GM18505 (cell line): Measurements from ENCODE around the gene C16orf86.
"Not testable (repeated sequence)": the region's sequence is repeated elsewhere in the genome, so short reads cannot be mapped to it uniquely, and the experiment has no call there.

Experiments
- ATAC-seq: cut with Tn5 transposase; IDR thresholded peaks from one replicate; pipeline ENCODE4 v1.9.1; 2021; ENCODE audit not compliant: unreplicated experiment
- POLR2A ChIP-seq: IDR thresholded peaks from 4 replicates; pipeline ENCODE4 v1.6.1; 2011; ENCODE audit warnings: borderline replicate concordance; ENCODE audit not compliant: insufficient read depth, insufficient read length; ENCODE audit errors: extremely low read depth

The C16orf86 gene

DNA sequence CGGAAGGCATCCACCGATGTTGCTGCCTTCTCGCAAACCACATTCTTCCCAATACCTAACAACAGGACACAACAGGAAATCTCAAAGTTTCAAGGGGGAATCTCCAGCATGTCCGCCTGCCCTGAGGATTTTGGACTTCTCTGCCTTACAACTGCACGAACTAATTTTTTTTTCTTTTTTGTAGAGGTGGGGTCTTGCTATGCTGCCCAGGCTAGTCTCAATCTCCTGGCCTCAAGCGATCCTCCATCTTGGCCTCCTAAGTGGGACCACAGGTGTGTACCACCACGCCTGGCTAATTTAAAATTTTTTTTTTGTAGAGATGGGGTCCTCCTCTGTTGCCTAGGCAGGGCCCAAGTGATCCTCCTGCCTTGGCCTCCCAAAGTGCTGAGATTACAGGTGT lies 9.4 kb downstream of the C16orf86 start:
- ATAC-seq = no peak
- TF ChIP-seq POLR2A = no peak

DNA sequence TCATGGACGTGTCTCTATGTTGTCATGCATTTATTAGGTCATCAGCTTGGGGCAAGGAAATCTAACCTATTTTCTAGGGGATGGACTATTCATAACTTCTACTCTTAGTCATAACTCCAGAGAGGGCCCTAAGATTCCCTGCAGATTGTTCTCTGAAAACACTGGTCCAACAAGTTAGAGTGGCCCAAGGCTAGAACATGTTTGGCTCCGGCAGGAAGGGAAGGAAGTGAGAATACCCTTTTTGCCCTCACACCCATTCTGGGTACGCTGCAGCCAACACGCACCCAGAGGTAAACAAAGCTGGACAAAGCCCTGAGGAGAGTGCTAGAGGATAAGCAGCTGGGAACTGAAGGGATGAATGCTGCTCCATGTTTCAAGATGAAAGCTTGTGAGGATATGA lies 9.9 kb downstream of the C16orf86 start:
- no peak for ATAC-seq
- TF ChIP-seq POLR2A = no peak

DNA sequence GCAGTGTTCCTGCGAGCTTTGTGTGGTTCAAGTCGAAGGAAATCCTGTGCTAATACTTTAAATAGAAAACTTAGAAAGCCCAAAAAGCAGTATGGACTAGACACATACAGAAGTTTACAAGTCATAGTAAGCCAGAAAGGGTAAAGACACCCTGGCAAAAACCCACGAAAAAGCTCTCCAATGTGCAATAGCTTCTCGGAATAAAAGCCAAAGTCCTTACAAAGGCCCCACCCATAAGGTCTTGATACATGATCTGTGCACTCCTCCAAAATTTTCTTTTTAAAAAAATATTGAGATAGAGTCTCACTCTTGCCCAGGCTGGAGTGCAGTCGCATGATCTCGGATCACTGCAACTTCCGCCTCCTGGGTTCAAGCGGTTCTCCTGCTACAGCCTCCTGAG lies 10.3 kb downstream of the C16orf86 start:
- TF ChIP-seq POLR2A = no peak

DNA sequence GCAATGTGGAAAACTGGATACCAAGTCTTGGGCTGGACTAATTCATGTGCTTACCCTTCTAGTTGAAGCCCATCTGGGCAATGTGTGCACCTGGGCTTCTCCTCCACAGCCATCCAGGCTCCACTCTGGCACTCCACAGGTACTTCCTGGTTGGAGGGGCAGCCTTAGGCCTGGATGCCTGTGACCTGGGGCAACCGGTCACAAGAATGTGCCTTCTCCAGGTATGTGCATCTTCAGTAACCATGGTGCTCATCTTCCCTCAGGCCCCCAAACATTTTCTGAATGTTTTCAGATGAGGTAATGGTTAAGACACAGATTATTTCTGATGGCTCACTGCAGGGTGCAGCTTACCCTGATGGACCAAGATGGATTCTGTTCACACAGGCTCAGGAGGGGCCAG lies 11.1 kb downstream of the C16orf86 start:
- ATAC-seq = no peak
- TF ChIP-seq POLR2A = no peak

More for the DNA sequence above, 10.3 kb downstream of the C16orf86 start:
- no peak for ATAC-seq

DNA sequence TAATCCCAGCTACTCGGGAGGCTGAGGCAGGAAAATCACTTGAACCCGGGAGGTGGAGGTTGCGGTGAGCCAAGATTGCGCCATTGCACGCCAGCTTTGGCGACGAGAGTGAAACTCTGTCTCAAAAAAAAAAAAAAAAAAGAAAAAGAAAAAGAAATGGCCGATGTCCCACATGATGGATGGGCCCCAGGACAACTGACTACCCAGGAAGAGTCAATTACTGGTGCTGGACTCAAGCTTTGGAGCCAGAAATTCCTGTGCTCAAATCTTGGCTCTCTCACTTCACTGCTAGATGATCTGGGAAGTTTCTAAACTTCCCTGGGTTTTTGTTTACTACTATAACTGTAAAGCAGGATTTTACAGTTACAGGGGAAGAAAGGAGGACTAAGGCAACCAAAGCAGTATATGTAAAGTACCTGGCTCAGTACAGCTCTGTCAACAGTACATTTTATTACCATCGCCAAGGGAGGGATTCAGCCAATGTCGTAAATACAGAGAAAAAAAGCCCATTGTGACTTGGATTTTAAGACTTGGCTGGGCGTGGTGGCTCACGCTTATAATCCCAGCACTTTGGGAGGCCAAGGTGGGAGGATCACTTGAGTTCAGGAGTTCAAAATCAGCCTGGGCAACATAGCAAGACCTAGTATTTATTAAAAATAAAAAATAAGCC lies 11.9 kb downstream of the C16orf86 start:
- ATAC-seq = no peak
- no peak for TF ChIP-seq POLR2A

DNA sequence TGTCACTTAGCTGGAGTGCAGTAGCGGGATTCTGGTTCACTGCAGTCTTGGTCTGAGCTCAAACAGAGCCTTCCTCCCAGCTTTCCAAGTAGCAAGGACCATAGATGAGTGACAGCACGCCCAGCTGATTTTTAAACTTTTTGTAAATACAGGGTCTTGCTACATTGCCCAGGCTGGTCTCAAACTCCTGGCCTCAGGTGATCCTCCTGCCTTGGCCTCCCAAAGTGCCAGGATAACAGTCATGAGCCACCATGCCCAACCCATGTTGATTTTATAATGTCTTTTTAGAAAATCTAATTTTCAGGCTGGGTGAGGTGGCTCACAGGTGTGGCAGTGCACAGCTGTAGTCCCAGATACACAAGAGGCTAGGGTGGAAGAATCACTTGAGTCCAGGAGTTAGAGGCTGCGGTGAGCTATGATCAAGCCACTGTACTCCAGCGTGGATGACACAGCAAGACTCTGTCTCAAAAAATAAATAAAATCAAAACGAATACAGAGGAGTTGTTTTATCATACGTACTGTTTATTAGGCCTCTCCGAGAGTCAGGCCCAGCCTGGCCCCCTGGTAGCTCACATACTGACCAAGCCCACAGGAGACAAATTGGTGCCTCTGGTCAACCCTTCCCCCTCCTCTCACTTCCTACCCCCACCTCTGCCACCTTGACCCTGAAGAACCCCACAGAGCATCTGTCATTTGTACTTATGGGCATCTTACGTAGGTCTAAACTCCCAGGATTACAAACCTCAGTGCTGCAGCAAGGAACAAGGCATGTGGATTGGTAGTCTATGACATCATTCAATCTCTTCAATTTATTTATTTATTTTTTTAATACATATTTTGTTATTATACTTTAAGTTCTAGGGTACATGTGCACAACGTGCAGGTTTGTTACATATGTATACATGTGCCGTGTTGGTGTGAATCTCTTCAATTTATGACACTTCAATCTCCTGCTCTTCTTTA lies 13.6 kb downstream of the C16orf86 start:
- ATAC-seq = no peak
- no peak for TF ChIP-seq POLR2A

DNA sequence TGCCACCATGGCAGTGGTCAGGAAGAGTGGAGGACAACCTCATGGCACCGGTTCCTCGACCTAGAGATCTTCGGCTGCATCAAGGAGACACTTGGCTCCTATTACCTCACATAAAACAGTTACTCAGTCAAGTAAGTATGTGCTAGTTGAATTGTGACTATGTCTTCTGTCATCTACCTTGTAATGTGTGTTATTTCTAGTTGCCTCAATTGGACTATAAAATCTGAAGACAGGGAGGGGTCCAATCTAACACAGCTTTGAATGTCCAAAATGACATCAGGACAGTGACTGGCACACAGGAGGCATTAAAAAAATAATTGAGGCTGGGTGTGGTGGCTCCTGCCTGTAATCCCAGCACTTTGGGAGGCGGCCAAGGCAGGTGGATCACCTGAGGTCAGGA lies 17.2 kb downstream of the C16orf86 start:
- no peak for ATAC-seq
- TF ChIP-seq POLR2A = no peak

DNA sequence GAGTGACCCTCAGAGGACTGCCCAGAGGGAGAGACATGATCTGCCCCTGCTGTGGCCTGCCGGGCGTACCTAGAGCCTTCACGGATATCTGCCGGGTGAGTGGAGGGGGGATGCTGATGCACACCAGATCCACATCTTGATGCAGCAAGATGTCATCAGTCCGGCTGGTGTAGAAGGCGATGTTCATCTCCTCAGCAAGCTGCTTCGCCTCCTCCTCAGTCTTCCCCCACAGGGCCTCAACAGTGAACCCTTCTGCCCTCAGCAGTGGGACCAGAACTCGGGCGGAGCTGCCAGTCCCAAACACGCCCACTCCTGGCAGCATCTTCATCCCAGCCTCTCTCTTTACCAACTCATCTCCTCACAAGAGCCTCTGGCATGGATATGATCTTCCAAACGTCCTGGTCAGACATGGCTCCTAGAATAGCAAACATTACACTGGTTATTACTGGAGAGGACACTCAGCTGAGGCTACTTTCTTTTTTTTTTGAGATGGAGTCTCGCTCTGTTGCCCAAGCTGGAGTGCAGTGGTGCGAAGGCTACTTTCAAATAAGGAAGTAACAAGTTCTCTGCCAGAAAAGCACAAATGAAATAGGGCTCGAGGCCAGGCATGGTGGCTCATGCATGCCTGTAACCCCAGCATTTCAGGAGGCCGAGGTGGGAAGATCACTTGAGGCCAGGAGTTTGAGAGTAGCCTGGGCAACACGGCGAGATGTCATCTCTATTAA lies 18.9 kb downstream of the C16orf86 start:
- no peak for TF ChIP-seq POLR2A

DNA sequence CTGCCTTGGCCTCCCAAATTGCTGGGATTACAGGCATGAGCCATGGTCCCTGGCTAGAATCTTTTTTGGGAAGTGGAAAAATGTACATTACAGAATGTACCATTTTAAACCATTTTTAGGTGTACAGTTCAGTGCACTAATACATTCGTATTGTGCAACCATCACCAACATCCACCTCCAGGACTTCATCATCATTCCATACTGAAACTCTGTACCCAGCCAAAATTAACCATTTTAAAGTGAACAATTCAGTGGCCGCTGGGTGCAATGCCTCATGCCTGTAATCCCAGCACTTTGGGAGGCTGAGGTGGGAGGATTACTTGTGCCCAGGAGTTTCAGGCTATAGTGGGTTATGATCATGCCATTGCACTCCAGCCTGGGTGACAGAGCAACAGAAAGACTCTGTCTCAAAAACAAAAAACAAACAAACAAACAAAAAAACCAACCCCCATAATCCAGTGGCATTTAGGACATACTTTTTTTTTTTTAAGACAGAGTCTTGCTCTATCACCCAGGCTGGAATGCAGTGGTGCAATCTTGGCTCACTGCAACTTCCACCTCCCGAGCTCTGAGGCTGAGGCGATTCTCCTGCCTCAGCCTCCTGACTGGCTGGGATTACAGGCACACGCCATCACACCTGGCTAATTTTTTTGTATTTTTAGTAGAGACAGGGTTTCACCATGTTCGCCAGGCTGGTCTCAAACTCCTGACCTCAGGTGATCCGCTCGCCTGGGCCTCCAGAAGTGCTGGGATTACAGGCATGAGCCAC lies 27.1 kb downstream of the C16orf86 start:
- ATAC-seq = not testable (repeated sequence)

More for the DNA sequence above, 18.9 kb downstream of the C16orf86 start:
- ATAC-seq = no peak

DNA sequence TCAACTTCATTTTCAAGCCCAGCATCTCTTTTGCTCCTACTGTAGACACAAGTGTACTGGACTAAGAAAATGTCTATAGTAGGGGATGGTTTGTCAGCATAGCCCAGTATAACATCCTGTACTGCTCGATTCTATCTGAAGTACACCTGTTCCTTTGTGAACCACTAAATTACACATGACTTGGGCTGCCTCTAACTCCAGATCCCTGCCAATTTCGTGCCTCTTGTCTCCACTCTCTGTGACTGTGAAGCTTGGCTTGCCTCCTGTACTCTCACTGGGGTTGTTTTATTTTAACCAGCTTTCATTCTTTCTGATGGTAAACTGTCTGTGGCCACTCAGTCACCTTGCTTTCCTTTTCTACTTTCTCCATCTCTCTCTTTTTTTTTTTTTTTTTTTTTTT lies 28.0 kb downstream of the C16orf86 start:
- TF ChIP-seq POLR2A = no peak
- ATAC-seq = no peak

DNA sequence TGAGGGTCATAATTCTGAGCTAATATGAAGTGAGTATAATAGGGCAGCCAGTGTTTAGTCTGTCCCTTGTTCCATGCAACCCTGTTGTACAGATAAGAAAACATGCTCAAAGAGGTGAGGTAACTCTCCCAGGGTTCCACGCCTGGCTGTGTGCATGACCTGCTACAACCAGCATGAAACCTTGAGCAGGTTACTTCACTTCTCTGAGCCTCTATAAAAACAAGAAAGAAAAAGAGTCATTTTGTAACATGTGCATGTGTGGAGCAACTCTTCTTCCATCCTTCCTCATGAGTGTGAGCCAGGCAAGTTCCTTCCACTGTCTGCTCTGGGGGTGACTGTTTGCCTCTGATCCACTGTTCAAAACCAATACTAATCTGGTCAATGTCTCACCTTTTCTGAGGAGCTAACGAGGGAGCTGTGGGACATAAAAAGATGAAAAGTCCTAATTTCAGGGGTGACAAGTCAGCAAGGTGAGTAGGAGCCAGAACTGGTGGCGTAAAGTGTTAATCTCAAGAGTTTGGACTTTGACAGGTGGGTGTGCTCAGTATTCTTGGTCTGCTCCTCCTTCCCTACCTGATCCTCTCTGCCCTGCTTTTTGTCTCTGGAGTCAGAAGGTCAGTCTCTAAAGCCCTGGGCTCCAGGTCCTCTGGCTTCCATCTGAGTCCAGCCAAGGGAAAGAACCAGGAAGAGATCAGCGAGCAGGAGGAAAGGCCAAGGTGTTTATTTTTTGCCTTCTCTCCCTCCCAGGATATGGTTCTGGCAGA lies 31.0 kb downstream of the C16orf86 start:
- no peak for TF ChIP-seq POLR2A
- ATAC-seq = no peak

DNA sequence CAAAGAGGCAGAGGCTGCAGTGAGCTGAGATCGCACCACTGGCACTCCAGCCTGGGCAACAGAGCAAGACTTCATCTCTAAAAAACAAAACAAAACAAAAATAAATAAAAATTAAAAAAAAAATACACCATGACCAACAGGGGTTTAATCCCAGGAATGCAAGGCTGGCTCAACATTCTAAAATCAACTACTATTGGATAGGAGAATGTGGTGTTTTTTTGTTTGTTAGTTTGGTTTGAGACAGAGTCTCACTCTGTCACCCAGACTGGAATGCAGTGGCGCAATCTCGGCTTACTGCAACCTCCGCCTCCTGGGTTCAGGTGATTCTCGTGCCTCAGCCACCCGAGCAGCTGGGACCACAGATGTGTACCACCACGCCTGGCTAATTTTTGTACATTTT lies 32.7 kb downstream of the C16orf86 start:
- ATAC-seq = no peak
- TF ChIP-seq POLR2A = no peak
